GM18502 (cell line): ENCODE measurements around the gene PPL.

Source experiments
- ATAC-seq: cut with Tn5 transposase; IDR thresholded peaks from one replicate; pipeline ENCODE4 v1.9.1; 2021; ENCODE audit warnings: mild to moderate bottlenecking; ENCODE audit not compliant: unreplicated experiment, poor library complexity

The PPL gene

GRCh38 chr16:4870138-4870671 lies 66.7 kb downstream of the PPL start:
- ATAC-seq: no peak

- no peak for ATAC-seq
Measured at GRCh38 chr16:4869147-4869805, 67.7 kb downstream of the PPL start.

- ATAC-seq: no peak
Measured at GRCh38 chr16:4868535-4868934, 68.4 kb downstream of the PPL start.

GRCh38 chr16:4868026-4868425 lies 68.9 kb downstream of the PPL start:
- ATAC-seq: no peak

- ATAC-seq: no peak
Measured at GRCh38 chr16:4866586-4866985, 70.4 kb downstream of the PPL start.

GRCh38 chr16:4865231-4865860 lies 71.6 kb downstream of the PPL start:
- ATAC-seq: no peak

GRCh38 chr16:4864728-4865127 lies 72.2 kb downstream of the PPL start:
- ATAC-seq: no peak

GRCh38 chr16:4862639-4863038 lies 74.3 kb downstream of the PPL start:
- ATAC-seq: no peak

- no peak for ATAC-seq
Measured at GRCh38 chr16:4860727-4861342, 76.1 kb downstream of the PPL start.

- no peak for ATAC-seq
Measured at GRCh38 chr16:4859900-4860255, 77.1 kb downstream of the PPL start.

GRCh38 chr16:4859190-4859899 lies 77.6 kb downstream of the PPL start:
- no peak for ATAC-seq

- ATAC-seq: no peak
Measured at GRCh38 chr16:4855804-4856203, 81.1 kb downstream of the PPL start.

GRCh38 chr16:4855371-4855770 lies 81.6 kb downstream of the PPL start:
- no peak for ATAC-seq

GRCh38 chr16:4852221-4852872 lies 84.6 kb downstream of the PPL start:
- ATAC-seq: no peak

- ATAC-seq: no peak
Measured at GRCh38 chr16:4850211-4850610, 86.7 kb downstream of the PPL start.

- peak; percentile 34 for ATAC-seq
Measured at GRCh38 chr16:4847774-4848587, 89.0 kb downstream of the PPL start.

GRCh38 chr16:4846901-4847773 lies 89.8 kb downstream of the PPL start, which contains the start of the genes GLYR1 and UBN1:
TSS of gene GLYR1 (minus strand) at chr16:4847288. CDS start at chr16:4847265, 23 bp downstream.
TSS of gene UBN1 (plus strand) at chr16:4847481. CDS start at chr16:4852918, 5,437 bp downstream.
- peak; percentile 86 for ATAC-seq

- peak; percentile 14 for ATAC-seq
Measured at GRCh38 chr16:4846503-4846900, 90.4 kb downstream of the PPL start.

GRCh38 chr16:4840984-4841383 lies 96.0 kb downstream of the PPL start:
- ATAC-seq: no peak
